HFF-Myc (cell line): ENCODE measurements around the gene DDT.
A peak's percentile ranks its signal among the peaks of the same experiment; 100 is the strongest.
"Not testable (repeated sequence)": the region's sequence is repeated elsewhere in the genome, so short reads cannot be mapped to it uniquely, and the experiment has no call there.

Experiments used
- DNase-seq: peaks from one replicate; pipeline ENCODE4 v3.0.0-alpha.2; 2011; ENCODE audit warnings: low read depth; ENCODE audit errors: extremely low read depth
- H3K4me3 ChIP-seq: replicated peaks from 2 replicates; pipeline ENCODE4 v1.5.1; 2011; ENCODE audit warnings: low read depth, mild to moderate bottlenecking, control low read depth, low read length
- CTCF ChIP-seq: IDR thresholded peaks from 2 replicates; pipeline ENCODE4 v1.5.1; 2012; ENCODE audit warnings: mild to moderate bottlenecking, low read depth, low read length, control low read depth; ENCODE audit errors: missing control alignments

The DDT gene

DNA sequence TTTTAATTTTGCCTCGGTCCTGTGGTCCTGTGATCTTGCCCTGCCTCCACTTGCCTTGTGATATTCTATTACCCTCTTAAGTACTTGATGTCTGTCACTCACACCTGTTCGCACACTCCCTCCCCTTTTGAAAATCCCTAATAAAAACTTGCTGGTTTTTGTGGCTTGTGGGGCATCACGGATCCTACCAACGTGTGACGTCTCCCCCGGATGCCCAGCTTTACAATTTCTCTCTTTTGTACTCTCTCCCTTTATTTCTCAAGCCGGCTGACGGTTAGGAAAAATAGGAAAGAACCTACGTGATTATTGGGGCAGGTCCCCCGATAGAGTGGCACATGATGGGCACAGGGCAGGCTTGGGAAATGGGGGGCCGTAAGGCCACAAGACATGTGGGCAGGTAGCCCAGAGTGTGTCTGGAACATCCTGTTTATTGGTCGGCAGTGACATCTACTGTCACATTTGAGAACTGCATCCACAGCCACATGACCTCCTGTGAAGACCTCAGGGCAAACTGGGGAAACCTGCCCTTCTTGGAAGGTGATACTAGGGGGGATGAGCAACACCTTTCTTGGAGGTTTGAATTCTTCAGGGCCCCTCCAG lies 17.8 kb downstream of the DDT start:
- H3K4me3 ChIP-seq, result not testable (repeated sequence)
- TF ChIP-seq CTCF, result peak; percentile 79
- DNase-seq, result peak; percentile 59

DNA sequence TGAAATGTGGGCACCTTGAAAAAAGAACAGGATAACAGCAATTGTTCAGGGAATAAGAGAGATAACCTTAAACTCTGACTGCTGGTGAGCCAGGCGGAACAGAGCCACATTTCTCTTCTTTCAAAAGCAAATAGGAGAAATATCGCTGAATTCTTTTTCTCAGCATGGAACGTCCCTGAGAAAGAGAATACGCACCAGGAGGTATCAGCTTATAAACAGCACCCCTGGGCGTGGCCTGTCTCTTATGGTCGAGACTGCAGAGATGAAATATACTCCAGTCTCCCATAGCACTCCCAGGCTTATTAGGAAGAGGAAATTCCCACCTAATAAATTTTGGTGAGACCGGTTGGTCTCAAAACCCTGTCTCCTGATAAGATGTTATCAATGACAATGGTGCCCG lies 18.4 kb downstream of the DDT start:
- not testable (repeated sequence) for H3K4me3 ChIP-seq, DNase-seq

DNA sequence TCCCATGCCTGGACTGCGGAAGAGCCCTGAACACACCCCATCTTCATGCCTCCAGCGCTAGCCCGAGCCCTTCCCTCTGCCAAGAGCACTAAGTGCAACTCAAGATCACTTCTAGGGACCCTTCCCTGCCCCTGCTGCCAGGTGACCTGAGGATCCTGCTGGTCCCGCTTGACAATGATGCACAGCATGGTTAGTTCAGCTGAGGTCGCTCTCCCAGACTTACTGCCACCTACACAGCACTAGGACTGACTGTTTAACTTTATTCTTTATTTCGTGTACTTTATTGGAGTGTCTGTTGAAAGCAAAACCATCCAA lies 19.3 kb downstream of the DDT start:
- not testable (repeated sequence) for H3K4me3 ChIP-seq, DNase-seq

DNA sequence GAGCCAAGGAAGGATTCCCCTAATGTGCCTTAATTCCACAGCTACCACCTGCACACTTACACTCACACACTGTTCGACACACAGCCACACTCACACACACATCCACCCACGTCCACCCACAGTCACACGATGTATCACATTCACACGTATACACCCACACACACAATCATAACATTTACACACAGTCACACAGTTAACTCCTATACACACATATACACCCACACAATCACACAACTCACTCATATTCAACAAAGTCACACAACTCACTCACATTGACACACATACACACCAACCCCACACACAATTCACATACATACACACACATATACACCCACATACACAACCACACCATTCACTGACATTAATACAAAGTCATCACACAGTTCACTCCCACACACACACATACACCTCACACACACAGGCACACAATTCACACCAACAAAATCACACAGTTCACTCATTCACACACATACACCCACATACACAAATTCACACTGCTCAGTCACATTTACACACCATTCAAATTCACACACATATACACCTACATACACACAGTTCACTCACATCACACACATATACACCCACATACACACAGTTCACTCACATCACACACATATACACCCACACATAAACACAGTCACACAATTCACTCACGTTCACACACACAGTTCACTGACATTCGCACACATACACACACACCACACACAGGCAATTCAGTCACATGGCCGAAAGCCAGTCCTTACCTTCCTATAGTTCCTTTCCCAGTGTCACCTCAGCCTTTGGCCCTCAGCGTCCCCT lies 19.8 kb downstream of the DDT start:
- not testable (repeated sequence) for H3K4me3 ChIP-seq, DNase-seq

DNA sequence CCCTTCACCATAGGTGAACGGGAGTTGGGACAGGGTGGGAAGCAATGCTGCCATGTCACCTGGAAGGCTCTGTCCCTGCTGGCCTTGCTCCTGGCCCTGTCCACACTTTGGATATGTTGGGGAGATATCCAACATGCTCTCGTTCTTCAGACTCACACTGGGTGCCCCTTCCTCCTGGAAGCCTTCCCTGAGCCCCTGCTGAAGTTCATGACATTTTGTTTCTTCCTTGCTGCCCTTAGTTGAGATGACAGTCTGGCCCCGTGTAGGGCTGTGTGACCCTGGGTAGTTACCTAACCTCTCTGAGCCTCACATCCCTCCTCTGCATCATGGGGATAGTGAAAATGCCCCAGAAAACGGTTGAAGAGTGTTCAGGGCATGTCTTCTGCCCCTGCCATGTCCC lies 20.8 kb downstream of the DDT start:
- not testable (repeated sequence) for H3K4me3 ChIP-seq

DNA sequence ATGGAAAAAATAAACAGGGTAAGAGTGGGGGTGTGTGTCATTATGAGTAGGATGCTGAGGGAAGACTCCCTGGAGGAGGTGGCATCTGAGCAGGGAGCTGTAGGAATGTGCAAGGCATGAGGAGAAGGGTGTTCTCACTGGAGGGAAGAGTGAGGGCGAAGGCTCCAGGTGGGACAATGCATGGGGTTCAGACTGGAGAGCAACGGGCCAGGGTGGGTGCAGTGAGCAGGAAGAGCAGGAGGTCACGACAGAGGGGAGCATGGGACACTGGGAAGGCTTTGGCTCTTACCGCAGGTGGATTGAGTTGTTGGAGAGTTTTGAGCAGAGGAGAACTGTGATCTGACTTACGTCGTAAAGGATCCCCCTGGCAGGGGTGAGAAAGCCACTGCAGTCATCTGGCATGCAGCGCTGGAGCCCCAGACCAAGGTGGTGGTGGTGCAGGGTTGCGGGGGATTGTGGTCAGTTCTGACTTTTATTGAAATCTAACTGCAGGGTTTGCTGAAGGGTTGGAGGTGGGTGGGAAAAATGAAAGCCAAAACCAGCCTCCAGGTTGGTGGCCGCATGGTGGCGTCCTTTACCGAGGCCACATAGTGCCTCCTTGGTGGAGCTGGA lies 21.3 kb downstream of the DDT start:
- not testable (repeated sequence) for DNase-seq, H3K4me3 ChIP-seq

More for the DNA sequence above, 20.8 kb downstream of the DDT start:
- DNase-seq, result not testable (repeated sequence)

GRCh38 chr22:23951383-23951782 lies 22.9 kb downstream of the DDT start:
- DNase-seq, result not testable (repeated sequence)

GRCh38 chr22:23949764-23950163 lies 24.5 kb downstream of the DDT start:
- not testable (repeated sequence) for DNase-seq

More at GRCh38 chr22:23951383-23951782, 22.9 kb downstream of the DDT start:
- H3K4me3 ChIP-seq, result not testable (repeated sequence)

DNA sequence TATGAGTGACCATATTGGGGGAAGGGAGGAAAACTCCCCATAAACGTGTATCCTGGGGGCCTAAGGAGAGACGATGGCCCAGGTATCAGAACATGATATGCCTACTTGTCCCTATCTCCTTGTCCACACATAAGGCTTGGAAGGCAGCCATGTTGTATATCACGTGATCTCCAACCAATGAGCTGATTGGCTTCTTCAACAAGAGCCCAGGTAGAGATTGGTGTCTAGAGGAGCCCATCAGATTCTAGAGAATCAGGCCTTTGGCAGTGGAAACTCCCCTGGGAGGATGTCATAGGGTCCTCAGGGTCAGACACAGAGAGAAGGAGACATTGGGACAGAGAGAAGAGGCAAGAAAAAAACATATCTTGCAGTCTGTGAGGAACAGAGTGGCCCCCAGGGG lies 26.9 kb downstream of the DDT start:
- not testable (repeated sequence) for H3K4me3 ChIP-seq, DNase-seq

More at GRCh38 chr22:23949764-23950163, 24.5 kb downstream of the DDT start:
- H3K4me3 ChIP-seq, result not testable (repeated sequence)

DNA sequence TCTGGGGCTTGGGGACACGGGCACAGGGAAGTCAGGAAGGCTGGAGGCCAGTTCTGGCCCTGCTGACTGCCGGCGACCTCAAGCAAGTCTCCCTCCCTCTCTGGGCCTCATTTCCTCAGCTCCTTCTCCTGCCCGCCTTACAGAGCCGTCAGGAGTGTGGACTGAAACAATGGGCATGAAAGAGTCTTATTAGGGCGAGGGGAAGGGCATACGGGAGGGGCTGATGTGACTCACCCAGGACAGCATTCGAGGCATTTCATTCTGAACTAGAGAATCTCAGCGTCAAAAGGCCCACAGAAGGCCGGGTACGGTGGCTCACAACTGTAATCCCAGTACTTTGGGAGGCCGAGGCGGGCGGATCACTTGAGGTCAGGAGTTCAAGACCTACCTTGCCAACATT lies 34.1 kb downstream of the DDT start:
- DNase-seq, H3K4me3 ChIP-seq: not testable (repeated sequence)

- no peak overlapping the region for H3K4me3 ChIP-seq
- TF ChIP-seq CTCF, result no peak
- no peak for DNase-seq
Observed at GRCh38 chr22:23939017-23939357, 35.3 kb downstream of the DDT start.
